ENCODE data around the gene FLT3.
"Not testable (repeated sequence)": the region's sequence is repeated elsewhere in the genome, so short reads cannot be mapped to it uniquely, and the experiment has no call there.

FLT3 gene

GRCh38 chr13:27971236-27971645 is 129.1 kb downstream of the FLT3 start:
- DNase-seq: no peak

GRCh38 chr13:27970382-27971235 is 129.8 kb downstream of the FLT3 start:
- no peak for DNase-seq

- DNase-seq: no peak
These were observed 130.5 kb downstream of the FLT3 start for GRCh38 chr13:27969866-27970229.

- no peak for DNase-seq
These were observed 131.1 kb downstream of the FLT3 start, which contains the start of gene CDX2 for GRCh38 chr13:27969082-27969865. TSS of gene CDX2 (minus strand) at chr13:27969315. CDS start at chr13:27969006, 309 bp downstream.

DNA sequence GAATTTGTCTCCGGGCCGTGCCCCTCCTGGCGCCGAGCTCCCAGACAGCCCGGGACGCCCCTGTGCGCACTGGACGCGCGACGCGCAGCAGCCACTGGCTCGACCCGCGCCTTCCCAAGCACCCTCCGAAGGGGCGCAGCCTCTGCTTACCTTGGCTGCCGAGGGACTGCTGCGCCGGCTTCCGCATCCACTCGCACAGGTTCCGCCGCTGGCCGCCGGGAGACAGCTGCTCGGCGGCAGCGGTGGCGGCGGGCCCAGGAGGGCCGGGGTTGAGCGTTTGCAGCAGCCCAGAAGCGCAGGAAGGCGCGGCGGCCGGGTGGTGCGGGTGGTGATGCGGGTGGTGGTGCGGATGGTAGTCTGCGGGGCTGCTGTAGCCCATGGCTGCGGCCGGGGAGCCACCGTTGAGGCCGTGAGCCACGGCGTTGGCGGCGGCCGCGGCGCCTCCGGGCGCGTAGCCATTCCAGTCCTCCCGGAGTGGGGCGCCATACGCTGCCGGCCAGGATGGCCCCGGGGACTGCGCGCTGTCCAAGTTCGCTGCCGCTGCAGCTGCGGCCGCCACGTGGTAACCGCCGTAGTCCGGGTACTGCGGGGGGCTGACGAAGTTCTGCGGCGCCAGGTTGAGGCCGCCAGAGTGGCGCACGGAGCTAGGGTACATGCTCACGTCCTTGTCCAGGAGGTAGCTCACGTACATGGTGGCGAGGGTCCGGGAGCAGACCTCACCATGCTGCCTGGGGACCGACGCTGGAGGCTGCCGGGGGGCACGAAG is 131.9 kb downstream of the FLT3 start:
- DNase-seq: no peak

- DNase-seq: no peak
These were observed 132.6 kb downstream of the FLT3 start for GRCh38 chr13:27967736-27968315.

GRCh38 chr13:27967203-27967735 is 133.1 kb downstream of the FLT3 start:
- DNase-seq: no peak

GRCh38 chr13:27966641-27967202 is 133.7 kb downstream of the FLT3 start:
- DNase-seq: no peak

DNA sequence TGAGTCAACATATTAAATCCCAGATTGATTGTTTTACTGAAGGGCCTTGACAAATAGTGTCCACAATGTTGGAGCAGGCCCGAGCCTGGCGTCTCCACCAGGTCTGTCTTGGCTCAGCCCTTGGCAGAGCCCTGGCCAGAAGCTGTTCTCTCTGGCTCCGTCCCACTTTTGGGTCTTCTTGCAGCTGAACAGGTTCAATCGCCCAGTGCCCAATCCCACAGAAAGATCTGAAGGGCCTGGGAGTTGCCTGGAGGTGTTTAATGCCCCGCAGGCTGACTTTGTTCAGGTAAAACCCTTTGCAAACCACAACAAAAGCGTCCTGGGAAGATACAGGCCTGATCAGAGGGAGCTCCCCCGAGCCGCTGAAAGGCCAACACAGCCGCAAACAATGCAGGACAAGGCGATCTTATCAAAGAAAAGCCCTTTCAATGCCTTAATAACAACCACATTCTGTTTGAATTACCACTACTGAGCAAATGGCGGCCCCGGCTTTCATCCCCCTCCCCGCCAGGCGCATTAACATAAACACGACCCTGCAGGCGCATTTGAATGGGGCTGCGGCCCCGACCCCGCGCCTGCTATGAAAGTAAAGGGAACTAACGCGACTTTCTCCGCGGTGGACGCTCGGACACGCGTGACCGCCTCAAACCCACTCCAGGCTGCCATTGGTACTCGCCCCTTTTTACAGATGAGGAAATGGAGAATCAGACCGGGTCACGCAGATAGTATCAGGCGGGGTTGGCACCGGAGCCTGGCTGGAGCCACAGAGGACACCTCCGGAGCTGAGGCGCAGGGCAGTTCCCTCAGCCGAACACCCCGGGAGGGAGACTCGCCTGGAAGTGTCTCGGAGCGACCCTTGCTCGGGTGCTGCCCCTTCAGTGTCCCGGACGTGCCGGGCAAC is 134.4 kb downstream of the FLT3 start:
- no peak for DNase-seq

GRCh38 chr13:27965343-27965739 is 135.0 kb downstream of the FLT3 start:
- no peak for DNase-seq

- no peak for DNase-seq
These were observed 135.5 kb downstream of the FLT3 start for GRCh38 chr13:27964741-27965323.

GRCh38 chr13:27964206-27964605 is 136.2 kb downstream of the FLT3 start:
- DNase-seq: not testable (repeated sequence)

GRCh38 chr13:27963491-27963890 is 136.9 kb downstream of the FLT3 start:
- no peak for DNase-seq

DNA sequence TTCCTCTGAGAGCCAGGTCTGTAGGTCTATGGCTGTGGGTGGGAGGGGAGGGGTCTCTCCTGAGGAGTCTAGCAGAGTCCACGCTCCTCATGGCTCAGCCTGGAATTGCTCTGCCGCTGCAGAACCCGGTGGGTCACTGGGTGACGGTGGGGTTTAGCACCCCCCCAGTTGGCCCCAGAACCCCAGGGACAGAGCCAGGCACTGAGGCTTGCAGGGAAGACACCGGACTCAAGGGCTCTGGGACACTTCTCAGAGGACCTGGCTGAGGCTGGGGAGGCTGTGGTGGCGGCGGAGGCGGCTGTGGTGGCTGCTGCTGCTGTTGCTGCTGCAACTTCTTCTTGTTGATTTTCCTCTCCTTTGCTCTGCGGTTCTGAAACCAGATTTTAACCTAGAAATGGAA is 137.4 kb downstream of the FLT3 start:
- DNase-seq: no peak

DNA sequence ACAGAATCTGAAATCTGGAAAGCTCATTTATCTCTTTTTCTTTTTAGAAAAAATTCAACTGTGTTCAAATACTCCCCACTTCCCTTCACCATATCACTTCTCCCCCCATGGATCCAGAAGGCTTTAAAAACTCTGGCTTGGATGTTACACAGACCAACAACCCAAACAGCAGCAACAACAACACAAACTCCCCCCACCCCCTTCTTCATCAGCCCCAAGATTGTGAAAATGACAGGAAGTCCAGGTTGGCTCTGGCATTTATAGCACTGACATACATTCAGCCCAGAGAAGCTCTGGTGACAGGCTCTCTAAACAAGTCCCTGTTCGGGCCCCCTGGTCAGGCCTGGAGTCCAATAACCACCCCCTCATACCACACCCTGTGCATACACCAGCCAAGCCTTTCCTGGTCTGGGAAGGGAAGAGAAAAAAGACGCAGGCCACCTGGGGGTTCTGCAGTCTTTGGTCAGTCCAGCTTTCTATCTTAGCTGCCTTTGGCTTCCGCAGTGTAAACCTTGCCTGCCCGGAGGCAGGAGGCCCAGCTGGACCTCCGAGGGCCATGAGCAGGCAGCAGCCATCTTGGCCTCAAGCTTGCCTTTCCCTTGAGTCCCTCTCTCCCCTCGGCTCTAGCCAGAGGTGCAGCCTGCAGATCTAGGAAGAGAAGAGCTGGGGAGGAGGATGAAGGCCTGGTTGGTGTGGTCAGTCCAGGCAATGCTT is 138.1 kb downstream of the FLT3 start:
- no peak for DNase-seq

- DNase-seq: no peak
These were observed 138.9 kb downstream of the FLT3 start for GRCh38 chr13:27961227-27962085.

GRCh38 chr13:27960362-27961226 is 139.8 kb downstream of the FLT3 start:
- DNase-seq: peak; percentile 15 to 24

DNA sequence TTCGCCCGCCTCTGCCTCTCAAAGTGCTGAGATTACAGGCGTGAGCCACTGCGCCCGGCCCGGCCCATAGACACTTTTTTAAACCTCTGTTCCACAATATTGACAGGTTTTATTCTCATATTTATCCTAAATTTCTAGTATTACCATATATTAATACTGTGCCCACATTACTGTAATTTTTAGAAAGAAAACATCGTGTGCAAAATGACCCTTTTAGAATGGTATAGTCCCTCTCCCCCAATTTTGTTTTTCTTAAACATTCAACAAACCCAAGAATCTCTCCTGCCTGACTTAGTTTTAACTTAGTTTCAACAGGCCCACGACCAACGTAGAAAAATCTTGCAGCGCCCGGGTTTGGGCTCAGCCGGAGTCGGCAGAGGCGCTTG is 140.4 kb downstream of the FLT3 start:
- no peak for DNase-seq
